ENCODE measurements around the gene TIMM23.

DNA sequence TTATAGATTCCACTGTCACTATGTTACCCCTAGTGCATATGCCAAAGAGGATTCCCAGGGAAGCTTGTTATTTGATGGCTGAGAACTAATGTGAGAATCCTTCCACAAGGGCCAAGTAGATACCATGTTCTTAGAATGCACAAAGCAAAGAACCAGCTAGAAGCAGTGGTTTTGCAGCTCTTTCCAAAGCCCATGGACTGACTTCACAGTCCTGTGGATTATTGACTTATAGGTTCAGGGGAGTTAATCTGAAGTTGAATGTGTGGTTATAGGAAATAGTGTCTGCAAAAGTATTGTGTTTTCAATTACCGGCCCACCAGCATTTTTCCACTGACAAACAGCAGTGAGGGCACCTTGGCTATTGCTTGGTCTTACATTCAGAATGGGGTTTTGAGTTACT is 28.2 kb downstream of the TIMM23 start:
- TF ChIP-seq, protein P1, sequence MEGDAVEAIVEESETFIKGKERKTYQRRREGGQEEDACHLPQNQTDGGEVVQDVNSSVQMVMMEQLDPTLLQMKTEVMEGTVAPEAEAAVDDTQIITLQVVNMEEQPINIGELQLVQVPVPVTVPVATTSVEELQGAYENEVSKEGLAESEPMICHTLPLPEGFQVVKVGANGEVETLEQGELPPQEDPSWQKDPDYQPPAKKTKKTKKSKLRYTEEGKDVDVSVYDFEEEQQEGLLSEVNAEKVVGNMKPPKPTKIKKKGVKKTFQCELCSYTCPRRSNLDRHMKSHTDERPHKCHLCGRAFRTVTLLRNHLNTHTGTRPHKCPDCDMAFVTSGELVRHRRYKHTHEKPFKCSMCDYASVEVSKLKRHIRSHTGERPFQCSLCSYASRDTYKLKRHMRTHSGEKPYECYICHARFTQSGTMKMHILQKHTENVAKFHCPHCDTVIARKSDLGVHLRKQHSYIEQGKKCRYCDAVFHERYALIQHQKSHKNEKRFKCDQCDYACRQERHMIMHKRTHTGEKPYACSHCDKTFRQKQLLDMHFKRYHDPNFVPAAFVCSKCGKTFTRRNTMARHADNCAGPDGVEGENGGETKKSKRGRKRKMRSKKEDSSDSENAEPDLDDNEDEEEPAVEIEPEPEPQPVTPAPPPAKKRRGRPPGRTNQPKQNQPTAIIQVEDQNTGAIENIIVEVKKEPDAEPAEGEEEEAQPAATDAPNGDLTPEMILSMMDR (conservative IDR thresholded peaks at IDR 0.05 in 1 of 2, IDR thresholded peaks at IDR 0.05 in 1 of 2; ENCODE audit: low read depth in 1 of 2, low read length in 2 of 2) = no peak
- TF ChIP-seq EZH2 (IDR thresholded peaks at IDR 0.05; ENCODE audit: low read length, missing control alignments) = no peak

All from fibroblast of lung (primary cell).